ENCODE measurements around the gene GATAD2B.
A peak's percentile ranks its signal among the peaks of the same experiment; 100 is the strongest.

Gene GATAD2B

DNA sequence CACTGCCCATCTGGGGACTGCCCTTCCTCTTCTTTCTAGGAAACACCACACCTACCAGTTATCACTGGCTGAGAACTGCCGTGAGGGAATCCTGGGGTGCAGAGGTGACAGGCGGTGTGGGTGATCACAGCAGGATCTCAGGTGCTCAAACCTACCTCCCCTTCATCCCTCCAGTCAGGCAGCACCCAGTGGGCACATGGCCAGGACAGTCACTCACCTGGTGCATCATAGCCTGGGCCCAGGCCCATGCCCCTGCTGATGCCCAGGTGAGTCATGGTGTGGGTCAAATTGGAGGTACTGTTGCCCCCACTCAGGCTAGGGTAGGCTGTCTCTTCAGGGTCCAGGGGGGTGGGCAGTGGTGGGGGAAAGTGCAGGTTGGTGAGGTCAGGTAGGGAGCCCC, 29.0 kb upstream of the GATAD2B start:
- no peak for DNase-seq (ENCODE audit: low read depth in 1 of 2, low spot score in 1 of 2)

DNA sequence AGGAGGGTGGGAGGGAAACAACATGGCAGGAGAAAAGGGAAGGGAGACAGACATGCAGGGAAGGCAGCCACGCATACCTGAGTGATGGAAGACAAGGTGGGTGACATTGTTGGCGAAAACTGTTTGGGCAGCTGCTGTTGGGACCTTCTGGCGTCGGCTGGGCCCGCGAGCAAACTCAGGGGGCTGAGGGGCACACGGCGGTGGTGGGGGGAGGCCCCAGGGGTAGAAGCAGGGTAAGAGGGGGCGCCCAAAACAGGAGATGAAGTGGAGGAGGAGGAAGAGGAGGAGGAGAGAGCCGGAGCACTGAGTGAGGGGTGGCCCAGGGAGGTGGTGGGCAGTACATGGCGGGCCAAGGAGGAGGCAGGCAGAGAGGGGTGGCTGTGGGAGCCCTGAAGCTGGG, 28.4 kb upstream of the GATAD2B start:
- DNase-seq (ENCODE audit: low read depth in 1 of 2, low spot score in 1 of 2), result no peak

DNA sequence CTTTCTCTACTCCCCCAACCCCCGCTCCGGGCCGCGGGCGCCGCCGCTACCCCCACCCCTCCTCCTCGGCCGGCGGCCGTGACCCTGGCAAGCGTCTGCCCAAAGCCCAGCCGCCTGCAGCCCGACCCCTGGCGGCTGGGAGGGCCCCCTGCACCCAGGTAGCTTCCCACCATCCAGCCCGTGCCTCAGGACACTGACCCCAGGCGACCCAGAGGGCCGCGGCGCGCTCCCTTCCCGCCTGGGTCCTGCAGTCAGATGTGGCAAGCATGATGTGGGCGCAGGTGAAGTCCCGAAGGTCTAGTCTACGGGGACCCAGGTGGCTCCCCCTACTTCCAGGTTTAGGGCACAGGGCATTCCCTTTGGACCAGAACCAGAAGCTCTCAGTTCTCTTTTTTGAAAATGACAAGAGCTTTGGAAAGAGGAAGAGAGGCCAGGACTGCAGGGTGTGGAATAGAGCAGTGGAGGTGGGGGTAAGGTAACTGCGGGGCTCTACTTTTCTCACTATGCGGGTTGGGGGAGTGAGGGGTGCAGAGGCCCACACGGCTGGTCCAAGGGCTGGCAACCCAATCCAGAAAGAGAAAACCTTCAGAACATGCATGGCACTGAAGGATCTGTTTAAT, 24.0 kb upstream of the GATAD2B start, which contains the start of gene DENND4B:
TSS of gene DENND4B (minus strand) at position 97 of the 620 bp plus-strand sequence. CDS start 2,344 bp downstream, outside the sequence.
- peak; percentile 62 to 65 for DNase-seq (ENCODE audit: low read depth in 1 of 2, low spot score in 1 of 2)

DNA sequence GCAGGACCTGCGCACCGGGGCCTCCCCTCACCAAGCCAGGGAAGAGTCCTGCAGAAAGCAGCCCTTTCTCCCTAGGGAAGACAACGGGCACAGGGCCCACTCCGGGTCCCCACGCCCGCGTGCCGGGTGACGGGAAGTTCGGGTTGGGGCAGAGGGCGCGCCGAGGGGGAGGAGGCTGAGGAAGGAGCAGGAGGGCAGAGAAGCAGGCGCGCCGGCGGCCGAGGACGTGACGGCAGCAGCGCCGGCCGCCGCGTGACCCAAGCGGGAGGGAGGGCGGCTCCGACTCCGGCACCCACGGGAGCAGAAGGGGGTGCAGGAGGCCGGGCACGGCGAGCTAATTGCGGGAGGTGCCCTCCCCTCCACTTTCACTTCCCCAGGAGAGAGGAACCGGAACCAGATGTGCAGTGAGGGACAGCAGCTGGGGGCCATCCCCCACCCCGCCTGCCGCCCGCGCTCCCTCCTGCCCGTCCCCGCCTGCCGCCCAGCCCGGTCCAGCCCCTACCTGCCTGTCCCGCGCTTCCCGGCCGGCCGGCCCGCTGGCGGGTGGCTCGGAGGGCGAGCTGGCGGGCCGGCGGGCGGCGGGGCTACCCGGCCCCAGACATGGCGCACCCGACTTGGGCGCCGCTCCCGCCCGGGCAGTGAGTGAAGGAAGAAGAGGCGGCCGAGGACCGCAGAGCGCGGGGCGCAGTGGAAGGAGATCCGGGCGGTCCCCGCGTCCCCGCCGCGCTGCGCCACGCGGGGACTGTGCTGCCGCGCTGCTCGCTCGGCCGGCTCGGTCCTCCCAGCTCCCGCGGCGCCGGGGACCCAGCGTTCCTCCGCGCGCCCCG, 23.2 kb upstream of the GATAD2B start:
- DNase-seq (ENCODE audit: low read depth in 1 of 2, low spot score in 1 of 2), result peak; percentile 35 to 51

DNA sequence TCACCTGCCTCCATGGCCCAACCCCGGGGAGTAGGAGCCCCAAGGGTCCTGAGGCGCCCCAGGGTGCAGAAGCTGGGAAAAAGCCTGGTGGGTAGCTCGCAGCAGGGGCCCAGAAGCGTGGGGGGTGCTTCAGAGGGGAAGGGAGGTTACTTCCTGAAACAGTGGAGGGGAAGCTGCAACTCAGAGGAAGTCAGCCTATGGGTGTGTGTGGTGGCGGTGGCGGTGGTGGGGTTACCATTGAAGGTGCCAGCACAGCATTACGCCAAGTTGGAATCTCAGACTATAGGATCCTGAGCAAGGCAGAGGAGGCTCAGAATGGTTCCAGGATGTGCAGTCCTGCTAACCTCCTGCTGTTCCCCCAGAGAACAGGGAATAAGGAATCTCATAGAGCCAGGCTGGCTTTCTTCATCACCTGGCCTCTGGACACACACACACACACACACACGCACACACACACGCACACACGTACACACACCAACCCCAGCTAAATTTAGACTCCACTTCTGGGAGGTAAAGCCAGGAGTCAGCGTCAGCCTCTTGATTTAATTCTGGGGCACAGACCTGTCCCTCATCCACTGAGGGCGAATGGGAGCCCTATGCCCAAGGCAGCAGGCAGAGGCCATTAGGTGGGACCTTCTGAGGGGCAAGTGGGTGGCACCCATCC, 22.5 kb upstream of the GATAD2B start:
- peak; percentile 36 to 68 for DNase-seq (ENCODE audit: low read depth in 1 of 2, low spot score in 1 of 2)

DNA sequence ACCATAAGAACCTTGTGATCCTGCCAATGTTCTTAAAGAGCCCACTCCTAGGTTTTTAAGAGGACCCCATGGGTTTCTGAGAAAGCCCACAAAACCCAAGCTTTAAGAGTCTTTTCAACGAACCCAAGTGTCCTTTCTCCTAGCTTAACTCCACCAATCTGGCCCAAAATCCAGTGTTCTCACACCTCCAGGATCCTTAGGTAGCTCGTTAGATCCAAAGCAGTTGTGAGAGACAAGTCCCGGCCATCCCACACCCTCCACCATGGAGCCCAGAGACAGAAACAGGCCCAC, 22.0 kb upstream of the GATAD2B start:
- no peak for DNase-seq (ENCODE audit: low read depth in 1 of 2, low spot score in 1 of 2)

DNA sequence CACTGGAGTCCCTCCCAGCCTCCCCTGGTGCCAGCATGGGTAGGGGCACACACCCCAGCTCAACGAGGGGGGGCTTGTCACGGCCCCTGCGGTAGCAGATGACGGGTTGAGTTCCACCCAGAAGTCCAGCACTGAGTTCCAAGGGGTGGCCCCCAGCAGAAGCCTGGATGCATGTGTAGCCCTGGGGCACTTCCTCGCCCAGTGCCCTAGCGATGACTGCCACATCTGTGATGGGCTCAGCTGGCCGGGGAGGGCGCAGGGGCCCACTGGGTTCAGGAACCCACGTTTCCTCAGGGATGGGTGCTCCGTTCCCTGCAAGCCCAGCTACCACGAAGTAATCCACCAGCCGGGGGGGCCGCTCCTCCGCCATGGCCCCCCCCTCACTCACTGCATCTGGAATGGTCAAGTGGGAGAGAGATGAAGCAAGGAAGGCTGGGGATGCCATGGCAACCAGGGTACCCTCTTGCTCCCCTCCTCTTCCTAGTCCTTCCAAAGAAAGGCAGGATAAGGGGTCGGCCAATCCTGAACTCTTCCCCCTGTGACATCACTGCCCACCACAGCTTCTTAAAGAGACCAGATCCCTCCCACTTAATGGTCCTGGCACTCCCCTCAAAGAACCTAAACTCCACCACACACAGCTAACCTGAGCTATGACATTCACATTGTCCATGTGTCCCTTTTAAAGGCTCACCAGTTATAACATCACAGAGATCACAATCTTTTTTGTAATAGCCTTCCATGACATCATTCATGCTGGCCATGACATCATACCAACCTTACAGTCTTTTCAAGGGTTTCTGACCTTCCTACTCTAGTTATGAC, 21.4 kb upstream of the GATAD2B start:
- no peak for DNase-seq (ENCODE audit: low read depth in 1 of 2, low spot score in 1 of 2)

DNA sequence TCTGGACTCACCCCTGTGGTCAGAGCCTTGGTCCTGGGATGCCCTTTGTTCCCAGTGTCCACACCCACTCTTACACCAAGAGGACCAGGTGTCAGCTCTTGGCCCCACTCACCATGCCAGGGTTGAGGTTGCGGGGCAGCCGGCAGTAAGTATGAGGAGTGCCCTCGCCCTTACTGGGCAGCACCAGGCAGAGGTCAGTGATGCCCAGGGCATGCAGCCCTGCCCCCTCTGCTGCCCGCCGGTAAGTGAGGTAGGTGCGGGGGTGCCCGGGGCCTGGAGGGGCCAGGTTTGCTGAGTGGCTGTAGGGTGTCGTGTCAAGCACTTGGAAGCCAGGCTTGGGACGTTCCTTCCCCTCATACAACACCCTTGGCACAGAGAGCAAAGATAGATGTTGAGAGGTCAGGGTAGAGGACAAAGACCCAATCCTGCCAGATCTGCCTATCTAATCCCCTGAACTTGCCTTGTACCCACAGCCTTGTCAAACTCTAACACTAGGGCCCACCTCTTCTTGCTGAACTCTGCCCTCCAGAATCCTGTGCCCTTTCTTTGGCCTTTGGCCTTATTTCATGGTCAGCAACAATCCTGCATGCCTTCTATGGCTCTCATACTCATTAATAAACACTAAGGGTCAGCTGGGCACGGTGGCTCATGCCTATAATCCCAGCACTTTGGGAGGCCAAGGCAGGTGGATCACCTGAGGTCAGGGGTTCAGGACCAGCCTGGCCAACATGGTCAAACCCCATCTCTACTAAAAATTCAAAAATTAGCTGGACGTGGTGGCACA, 20.2 kb upstream of the GATAD2B start:
- DNase-seq (ENCODE audit: low read depth in 1 of 2, low spot score in 1 of 2), result no peak

DNA sequence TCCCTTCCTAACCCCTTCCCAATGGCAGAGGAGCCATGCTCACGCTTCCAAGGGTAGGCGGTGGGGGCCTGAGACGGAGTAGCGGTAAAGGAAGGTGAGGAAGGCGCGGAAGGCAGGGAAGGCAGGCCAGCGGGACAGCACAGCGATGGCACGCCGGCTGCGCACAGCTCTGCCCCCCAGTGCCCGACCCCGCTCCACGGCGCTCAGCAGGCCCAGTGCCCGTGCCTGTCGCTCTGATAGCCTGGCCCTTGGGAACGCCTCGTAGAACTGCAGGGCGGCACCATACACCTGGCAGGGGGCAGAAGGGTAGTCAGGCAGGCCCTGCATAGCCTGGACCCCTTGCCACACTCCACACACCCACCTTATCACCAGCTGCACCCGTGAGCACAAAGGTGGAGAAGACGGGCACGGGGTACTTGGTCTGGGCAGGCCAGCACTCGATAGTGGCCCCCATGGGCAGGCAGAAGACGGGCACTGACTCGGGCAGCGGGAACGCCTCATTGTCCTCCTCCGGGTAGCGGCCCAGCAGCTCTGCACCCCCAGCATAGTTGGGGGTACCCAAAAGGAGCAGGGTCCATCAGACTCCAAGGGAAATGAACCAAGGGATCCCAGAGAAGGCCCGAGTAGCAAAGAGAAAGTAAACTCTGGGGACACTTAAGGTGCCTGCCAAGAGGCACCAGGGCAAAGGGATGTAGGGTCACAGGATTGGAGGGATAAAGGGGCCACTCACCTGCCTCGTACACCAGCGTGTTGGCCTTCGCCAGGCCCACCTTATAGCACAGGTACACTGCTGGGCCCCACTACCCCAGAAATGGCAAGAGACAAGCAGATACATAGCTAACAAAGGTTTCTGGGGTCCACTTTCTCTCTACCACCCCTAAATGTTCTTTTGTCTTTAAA, 19.3 kb upstream of the GATAD2B start:
- no peak for DNase-seq (ENCODE audit: low read depth in 1 of 2, low spot score in 1 of 2)

DNA sequence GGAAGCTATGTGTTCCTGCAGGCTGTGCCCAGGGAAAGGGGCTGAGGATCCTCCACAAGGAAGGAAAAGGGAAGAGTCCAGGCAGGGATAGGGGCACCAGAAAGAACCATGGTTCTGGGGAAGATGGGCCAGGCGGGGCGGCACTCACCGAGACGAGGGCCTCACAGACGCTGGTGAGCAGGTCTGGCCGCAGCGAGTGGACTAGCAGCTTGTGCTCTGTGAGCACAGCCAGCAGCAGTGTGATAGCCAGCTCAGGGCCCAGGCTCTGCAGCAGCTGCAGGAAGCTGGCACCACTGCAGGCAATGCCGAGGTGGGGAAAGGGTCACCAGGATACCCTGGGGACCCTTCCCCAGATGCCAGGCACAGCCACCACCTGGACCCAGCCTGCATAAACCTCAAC, 18.0 kb upstream of the GATAD2B start:
- DNase-seq (ENCODE audit: low read depth in 1 of 2, low spot score in 1 of 2), result no peak

DNA sequence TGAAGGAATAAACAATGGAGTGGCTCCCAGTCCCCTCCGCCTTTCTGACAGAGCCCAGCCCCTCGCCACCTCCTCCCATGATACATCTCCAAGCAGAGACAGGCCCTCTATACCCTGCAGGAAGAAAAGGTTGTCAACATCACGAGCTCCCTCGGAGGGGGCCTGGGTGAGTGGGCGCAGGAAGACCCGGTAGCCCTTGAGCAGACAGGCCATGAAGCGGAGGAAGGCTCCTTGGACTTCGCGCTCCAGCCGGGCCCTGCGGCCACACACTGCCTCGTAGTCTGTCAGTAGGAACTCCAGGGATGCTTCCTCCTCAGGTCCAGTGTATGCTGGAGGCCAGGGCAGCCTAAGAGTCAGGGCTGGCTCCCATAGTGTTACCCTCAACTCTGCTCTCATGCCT, 16.7 kb upstream of the GATAD2B start:
- no peak for DNase-seq (ENCODE audit: low read depth in 1 of 2, low spot score in 1 of 2)

DNA sequence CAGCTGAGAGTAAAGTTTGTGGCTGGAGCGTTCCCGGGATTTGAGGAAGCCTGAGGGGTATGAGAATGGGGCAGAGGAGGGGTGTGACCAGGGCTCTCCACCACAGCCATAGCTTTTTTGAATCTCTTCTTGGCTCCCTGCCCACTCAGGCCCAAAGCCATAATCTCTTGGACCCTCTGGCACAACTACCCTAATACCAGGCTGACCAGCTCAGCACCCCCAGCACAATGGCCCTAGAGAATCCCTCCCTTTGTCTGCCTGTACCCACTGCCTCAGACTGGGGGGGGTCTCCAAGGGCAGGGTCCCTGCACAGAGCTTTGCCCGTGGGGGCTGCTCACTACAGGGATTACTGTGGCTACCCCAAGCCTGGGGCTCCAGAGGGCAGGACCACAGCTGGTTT, 16.2 kb upstream of the GATAD2B start:
- DNase-seq (ENCODE audit: low read depth in 1 of 2, low spot score in 1 of 2), result no peak

DNA sequence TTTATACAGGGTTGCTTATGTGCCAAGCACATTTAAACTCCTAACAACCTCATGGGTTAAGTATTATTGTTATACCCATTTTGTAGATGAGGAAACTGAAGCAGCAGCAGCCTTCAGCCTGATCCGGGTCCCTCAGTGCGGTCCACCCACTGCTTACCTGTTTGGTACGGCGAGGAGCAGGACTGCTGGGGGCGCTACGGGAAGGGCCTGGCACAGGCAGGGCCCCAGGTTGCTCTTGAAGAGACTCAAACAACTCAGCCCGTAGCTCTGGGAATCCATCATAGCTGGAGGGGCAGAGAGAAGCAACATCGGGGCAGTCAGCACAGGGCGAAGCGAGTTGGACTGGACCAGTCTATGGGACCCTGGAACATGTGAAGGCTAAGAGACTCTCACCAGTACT, 14.6 kb upstream of the GATAD2B start:
- DNase-seq (ENCODE audit: low read depth in 1 of 2, low spot score in 1 of 2), result no peak

DNA sequence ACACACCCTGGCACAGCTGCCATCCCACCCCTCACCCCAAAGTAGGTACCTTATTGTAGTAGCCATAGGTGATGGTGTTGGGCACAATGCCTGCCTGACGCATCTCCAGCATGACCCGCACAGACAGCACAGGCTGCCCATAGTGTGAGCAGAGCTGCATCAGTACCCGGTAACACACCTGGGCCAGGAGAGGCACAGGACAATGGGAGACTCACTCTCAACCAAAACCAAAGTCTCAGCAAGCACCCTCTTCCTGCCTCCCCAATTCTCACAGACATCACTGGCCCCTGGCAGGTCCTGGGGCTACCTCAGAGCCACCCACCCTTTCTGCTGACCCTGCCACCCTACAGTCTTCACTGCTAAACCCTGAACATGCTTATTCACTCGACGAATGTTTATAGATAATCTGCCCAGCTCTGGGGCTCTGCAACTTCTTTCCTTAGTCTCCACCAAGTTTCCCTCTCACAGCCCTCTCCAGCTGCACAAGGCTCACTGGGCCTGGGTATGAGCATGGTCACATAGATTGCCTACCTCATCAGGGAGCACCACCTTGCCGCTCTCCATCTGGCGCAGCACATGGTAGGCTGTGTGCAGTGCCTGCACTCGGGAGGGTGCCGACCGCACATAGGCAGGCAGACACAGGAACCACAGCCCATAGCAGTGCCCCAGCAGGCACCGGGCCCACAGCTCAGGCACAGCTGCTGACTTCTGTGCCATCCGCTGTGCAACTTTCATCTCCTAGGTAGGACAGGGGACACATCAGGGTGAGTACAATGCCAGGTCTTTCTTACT, 13.4 kb upstream of the GATAD2B start:
- DNase-seq (ENCODE audit: low read depth in 1 of 2, low spot score in 1 of 2), result no peak

DNA sequence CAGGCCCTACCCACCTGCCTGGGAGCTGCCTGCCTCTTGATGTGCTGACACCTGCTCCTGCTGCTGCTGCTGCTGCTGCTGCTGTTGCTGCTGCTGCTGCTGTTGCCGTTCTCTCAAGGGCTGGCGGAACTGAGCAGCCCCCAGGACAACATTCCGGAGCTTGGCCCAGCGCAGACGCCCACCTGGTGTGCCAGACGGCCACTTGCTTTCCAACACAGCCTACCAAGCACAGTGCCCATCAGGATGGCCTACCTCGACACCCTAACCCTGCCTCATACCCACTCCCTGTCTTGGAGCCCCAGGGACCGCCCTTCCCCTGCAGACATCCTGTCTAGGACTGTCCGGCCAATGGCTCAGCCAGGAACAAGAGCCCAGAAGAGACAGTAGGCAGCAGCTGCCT, 12.0 kb upstream of the GATAD2B start:
- DNase-seq (ENCODE audit: low read depth in 1 of 2, low spot score in 1 of 2), result no peak

DNA sequence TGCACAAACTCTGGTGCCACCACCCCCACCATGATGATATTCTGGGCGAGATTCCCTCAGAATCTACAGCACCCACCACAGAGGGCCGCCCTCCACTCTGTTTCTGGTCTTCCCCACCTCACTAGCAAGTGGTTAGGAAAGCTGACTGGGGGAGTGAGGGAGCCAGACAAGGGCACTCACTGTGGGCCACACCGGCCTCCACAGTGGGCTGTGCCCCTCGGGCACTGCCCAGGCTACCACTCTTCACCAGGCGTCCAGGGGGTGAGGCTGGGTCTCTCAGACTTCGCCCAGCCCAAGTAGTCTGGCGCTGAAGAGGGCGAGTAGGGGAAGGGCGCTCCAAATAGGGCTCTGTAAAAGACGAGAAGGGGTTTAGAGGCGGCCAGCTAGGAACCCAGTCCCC, 11.2 kb upstream of the GATAD2B start:
- DNase-seq (ENCODE audit: low read depth in 1 of 2, low spot score in 1 of 2), result no peak

DNA sequence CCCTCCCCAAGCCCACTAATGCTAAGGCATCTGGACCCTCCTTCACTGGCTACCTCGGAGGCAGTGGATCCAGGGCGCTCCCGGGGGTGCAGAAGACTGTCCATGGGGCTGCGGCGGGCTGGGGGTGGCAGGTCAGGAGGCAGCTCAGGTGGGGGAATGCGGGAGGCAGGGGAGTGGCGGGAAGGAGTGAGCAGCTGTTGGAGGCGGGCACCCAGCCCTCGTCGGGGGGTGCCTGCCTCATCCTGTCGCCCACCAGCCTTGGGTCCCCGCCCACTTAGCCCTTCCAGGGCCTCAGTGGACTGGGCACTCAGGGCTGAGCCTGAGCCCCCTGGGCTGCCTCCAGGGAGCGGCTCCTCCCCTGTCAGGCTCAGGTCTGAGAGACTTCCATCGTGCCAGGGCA, 10.7 kb upstream of the GATAD2B start:
- DNase-seq (ENCODE audit: low read depth in 1 of 2, low spot score in 1 of 2), result no peak

DNA sequence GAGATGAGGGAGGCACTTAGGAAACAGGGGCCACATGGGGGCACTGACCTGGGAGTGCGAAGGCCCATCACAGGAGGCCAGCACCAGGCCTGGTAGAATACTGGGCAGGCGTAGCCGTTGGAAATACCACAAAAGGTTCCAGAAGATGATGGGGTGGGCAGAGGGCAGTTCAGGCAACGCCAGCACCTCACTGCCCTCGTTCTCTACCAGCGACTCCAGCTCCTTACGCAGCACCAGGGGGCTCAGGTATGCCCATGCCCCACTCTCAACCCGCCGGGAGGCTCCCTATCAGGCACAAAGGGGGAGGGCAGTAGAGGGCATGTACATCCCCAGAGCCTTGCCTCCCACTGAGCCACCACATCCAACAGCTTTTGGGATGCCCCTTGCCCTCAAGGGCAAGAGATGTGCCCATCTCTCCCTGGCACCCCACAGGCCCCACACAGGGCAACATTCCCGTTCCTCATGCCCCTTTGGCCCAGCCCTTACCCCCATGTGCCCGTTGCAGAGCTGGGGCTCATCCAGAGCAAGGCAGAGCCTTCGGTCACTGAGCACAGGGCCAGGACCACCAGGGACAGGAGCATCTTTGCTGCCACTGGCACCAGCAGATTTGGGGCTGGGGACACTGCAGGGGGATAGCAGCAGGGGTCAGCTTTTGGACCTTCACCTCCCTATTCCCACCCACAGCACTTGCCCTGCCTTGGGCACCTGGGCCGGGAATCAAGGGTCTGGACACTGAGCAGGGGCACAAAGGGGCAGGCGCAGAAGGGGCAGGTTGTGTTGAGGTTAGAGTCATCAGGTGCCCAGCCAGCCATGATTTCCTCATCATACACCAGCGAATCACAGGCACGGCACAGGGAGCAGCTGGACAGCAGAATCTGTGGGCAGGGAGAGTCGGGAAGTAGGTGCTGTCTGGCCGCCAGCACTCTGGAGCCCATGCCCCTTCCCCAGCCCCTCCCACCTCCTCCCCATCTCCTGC, 9.7 kb upstream of the GATAD2B start:
- no peak for DNase-seq (ENCODE audit: low read depth in 1 of 2, low spot score in 1 of 2)

Data from activated CD4-positive, alpha-beta T cell treated with anti-CD3 and anti-CD28 coated beads, Interleukin-2, amount 50 U/mL, for 24 hours (primary cell).